Upper lobe of left lung (tissue), 4 donors: ENCODE results near the gene NPHP4.

Source experiments
- EP300 ChIP-seq, 4 donors: sonication (generic); formaldehyde crosslinking; IDR thresholded peaks; one replicate each; pipeline ENCODE4 v1.5.1; 2017; ENCODE audit warnings: antibody characterized with exemption in 4 of 4, control low read depth in 2 of 4
- POLR2A ChIP-seq, 4 donors: fragments of 450-650 bp; IDR thresholded peaks; one replicate each; pipeline ENCODE4 v1.5.1; 2016 to 2017; ENCODE audit warnings: antibody characterized with exemption in 4 of 4, mild to moderate bottlenecking in 2 of 4
- POLR2AphosphoS5 ChIP-seq, 2 donors: sonication (generic); formaldehyde crosslinking; IDR thresholded peaks; one replicate each; pipeline ENCODE4 v1.5.1; 2017; ENCODE audit warnings: antibody characterized with exemption in 2 of 2
- TF ChIP-seq, protein P1 (sequence below), 6 experiments: fragments of 450-650 bp in 4 of 6; fragments of 200-600 bp in 2 of 6; sonication (generic) in 2 of 6; IDR thresholded peaks; one replicate each; pipeline ENCODE4 v1.5.1; 2016 to 2019; ENCODE audit warnings: antibody characterized with exemption in 6 of 6

DNA sequence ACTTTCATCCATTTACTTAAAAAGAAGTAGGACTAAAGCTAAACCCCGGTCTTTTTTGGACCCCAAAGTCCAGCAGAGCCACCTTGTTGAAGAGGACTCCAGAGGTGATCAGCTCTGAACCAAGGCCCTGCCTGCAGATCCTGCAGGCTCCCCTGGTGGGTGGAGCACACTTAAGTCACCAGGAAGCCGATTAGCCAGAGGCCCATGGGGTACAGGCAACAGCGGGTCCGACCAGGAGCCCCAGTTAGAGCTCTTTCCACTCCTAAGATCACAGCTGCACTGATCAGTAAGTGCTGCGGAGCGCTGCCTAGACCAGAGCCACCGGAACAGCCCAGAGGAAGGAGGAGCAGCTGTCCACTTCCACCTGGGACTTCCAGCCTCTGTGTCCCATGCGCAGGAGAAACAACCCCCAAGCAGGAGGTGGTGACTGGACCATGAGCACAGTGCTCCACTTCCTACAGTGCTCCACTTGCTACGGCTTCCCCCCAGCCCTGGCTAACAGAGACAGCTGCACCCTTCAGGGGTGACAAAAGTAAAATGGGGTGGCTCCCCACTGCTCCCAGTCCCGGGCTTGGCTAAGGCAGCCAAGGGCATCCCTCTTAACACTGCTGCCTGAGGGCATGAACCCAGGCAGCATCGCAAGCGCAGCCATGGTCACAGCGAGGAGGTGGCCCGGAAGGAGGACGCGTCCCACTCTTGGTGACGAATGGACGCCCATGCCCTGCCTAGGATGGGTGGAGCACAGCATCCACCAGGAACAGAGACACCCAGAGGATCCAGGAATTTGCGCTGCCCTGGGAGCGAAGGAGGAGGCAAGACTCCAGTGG, 58.0 kb downstream of the NPHP4 start:
- TF ChIP-seq POLR2AphosphoS5 (IDR thresholded peaks at IDR 0.05) = no peak
- TF ChIP-seq, protein P1, sequence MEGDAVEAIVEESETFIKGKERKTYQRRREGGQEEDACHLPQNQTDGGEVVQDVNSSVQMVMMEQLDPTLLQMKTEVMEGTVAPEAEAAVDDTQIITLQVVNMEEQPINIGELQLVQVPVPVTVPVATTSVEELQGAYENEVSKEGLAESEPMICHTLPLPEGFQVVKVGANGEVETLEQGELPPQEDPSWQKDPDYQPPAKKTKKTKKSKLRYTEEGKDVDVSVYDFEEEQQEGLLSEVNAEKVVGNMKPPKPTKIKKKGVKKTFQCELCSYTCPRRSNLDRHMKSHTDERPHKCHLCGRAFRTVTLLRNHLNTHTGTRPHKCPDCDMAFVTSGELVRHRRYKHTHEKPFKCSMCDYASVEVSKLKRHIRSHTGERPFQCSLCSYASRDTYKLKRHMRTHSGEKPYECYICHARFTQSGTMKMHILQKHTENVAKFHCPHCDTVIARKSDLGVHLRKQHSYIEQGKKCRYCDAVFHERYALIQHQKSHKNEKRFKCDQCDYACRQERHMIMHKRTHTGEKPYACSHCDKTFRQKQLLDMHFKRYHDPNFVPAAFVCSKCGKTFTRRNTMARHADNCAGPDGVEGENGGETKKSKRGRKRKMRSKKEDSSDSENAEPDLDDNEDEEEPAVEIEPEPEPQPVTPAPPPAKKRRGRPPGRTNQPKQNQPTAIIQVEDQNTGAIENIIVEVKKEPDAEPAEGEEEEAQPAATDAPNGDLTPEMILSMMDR (IDR thresholded peaks at IDR 0.05) = no peak
- no peak for TF ChIP-seq POLR2A (IDR thresholded peaks at IDR 0.05)
- TF ChIP-seq EP300 (IDR thresholded peaks at IDR 0.05) = no peak
